GM12892 (cell line): ENCODE measurements around the gene CD28. TPM values are rescaled to one million over a fixed set of nuclear protein-coding genes. Genes with fewer than 3 reads are reported as not detected.
A peak's percentile ranks its signal among the peaks of the same experiment; 100 is the strongest.

ENCODE experiments used
- DNase-seq: peaks from one replicate; pipeline ENCODE4 v3.0.0; 2011; ENCODE audit not compliant: insufficient read length
- FAIRE-seq: peaks from 2 replicates; lab custom pipeline; 2011; peaks lifted over from hg19 to GRCh38; lab: Jason Lieb, UNC
- POLR2A ChIP-seq: IDR thresholded peaks from 2 replicates; pipeline ENCODE4 v1.6.1; 2011; ENCODE audit warnings: low read depth, low read length, control low read depth
- POLR2AphosphoS5 ChIP-seq: IDR thresholded peaks from 2 replicates; pipeline ENCODE4 v1.6.1; 2011; ENCODE audit warnings: low read depth, low read length, control low read depth
- TAF1 ChIP-seq: IDR thresholded peaks from 2 replicates; pipeline ENCODE4 v1.6.1; 2011; ENCODE audit warnings: low read depth, mild to moderate bottlenecking, control low read depth, low read length, borderline replicate concordance
- polyA plus RNA-seq: library from polyadenylated mRNA; unstranded; fragments of >200 nt; gene quantifications from one replicate; pipeline ENCODE4 v1.2.1, GENCODE V29; 2012; ENCODE audit warnings: missing spikeins, inconsistent platforms; ENCODE audit not compliant: missing spikeins

The CD28 gene
- 5.8 TPM for polyA plus RNA-seq

DNA sequence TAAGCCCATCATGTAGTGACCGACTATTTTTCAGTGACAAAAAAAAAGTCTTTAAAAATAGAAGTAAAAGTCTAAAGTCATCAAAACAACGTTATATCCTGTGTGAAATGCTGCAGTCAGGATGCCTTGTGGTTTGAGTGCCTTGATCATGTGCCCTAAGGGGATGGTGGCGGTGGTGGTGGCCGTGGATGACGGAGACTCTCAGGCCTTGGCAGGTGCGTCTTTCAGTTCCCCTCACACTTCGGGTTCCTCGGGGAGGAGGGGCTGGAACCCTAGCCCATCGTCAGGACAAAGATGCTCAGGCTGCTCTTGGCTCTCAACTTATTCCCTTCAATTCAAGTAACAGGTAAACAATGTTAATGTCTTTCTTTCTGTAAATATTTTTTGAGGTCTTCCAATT is at the start of gene CD28:
CD28 (plus strand) TSS at position 237 of the 400 bp plus-strand sequence; CDS start at position 295, 58 bp downstream.
- no peak for TF ChIP-seq POLR2A
- peak; percentile 71; the same call in 1 of the 2 replicates for TF ChIP-seq POLR2AphosphoS5
- FAIRE-seq: peak; percentile 98
- DNase-seq: peak; percentile 57

DNA sequence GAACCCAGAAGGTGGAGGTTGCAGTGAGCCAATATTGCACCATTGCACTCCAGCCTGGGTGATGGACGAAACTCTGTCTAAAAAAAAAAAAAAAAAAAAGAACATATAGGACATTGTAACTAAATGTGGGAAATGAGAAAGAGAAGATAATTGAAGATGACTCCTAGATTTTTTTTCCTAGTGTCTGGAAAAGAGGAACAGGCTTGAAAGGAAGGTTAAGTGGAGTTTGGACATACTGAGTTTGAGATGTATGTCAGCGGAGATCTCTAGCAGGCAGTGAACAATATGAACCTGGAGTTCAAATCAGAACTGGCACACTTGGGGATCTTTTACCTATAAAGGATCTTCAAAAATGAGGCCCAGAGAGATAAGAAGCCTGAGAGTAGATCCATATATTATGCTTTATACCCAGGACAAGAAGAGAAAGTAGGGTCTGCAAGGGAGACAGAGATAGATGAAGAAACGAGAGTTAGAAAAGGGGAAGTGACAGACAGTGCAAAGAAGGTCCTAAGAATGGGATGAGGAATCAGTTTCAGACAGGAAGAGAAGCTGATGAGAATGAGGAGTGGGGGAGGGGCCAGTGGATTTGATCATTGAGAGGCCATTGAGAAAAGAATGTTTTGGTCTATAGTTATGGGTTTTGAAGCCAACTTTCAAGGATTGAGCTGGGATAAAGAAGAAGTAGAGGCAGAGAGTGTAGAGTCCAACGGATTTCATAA is 46.9 kb upstream of the CD28 start:
- DNase-seq (peak; percentile 23), FAIRE-seq (peak; percentile 67)
- TF ChIP-seq TAF1 (no peak), POLR2AphosphoS5 (no peak), POLR2A (no peak)

- DNase-seq (no peak), FAIRE-seq (no peak)
- TF ChIP-seq POLR2A: no peak
- TF ChIP-seq POLR2AphosphoS5: no peak
- TF ChIP-seq TAF1: no peak
Observed at GRCh38 chr2:203660465-203660864, 46.0 kb upstream of the CD28 start.

DNA sequence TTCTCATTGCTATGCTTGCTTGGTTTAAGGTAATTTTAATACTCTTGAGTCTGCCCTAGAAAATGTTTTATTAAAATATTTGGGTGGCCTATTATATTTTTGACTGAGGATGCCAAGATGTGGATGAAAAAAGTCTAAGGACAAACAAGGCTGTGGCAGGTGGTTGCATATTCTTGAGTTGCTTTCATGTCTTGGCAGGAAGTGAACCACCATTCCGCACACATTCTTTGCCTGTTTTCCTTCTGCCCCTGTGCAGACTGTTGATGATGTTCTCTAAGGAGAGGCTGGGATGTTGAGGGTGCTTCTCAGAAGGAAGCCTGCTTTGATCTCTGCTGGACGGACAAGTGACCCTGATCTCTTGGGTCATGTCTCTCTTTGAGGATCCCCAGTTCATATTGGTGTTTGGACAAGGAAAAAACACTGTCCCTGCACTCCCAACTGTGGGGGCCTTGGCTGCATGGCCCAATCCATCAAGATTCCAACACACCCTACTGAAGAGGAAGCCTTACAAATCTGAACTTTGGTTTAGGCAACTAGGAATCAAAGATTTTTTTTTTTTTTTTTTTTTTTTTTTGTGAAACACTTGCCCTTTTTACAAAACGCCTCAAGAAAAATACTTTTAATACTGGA is 45.0 kb upstream of the CD28 start:
- no peak for TF ChIP-seq POLR2A
- TF ChIP-seq TAF1: no peak
- no peak for TF ChIP-seq POLR2AphosphoS5
- DNase-seq: no peak
- no peak for FAIRE-seq

DNA sequence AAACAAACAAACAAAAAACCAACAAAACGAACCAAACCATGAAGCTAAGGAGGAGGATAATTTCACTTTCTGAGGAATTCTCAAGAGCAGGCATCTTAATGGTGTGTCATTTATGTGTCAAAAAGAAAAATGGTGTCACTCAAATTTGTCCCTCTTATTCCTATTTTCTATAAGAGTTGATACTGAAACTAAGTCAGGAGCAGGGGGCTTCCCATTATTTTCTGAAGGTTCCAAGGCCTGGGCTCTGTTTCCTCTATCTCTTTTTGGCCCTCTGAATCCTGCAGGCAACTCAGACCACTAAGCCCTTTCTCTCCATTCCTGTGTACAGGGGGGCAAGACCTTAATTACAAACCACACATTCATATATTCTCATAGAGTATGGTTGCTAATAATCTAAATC is 44.0 kb upstream of the CD28 start:
- TF ChIP-seq POLR2AphosphoS5 (no peak), POLR2A (no peak), TAF1 (no peak)
- FAIRE-seq: no peak
- no peak for DNase-seq

GRCh38 chr2:203662951-203663350 is 43.5 kb upstream of the CD28 start:
- FAIRE-seq (no peak), DNase-seq (no peak)
- TF ChIP-seq POLR2AphosphoS5: no peak
- TF ChIP-seq TAF1: no peak
- no peak for TF ChIP-seq POLR2A

DNA sequence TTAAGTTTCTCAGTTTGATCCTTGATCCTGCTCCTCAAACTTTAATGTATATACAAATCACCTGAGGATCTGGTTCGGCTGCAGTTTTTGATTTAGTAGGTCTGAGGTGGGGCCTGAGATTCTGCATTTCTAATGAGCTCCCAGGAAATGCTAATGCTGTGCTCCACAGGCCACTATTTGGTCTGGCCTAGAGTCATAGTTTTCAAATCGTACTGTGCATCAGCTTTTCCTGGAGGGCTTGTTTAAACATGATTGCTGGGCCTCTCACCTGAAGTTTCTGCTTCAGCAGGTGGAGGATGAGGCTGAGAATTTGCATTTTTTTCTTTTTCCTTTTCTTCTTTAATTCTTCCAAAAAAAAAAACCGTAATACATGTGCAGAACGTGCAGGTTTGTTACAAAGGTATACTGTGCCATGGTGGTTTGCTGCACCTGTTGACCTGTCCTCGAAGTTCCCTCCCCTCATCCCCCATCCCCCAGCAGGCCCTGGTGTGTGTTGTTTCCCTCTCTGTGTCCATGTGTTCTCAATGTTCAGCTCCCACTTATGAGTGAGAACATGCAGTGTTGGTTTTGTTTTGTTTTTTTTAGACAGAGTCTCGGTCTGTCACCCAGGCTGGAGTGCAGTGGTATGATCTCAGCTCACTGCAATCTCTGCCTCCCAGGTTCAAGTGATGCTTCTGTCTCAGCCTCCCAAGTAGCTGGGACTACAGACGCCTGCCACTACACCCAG is 42.2 kb upstream of the CD28 start:
- FAIRE-seq (no peak), DNase-seq (no peak)
- TF ChIP-seq POLR2AphosphoS5: no peak
- no peak for TF ChIP-seq TAF1
- TF ChIP-seq POLR2A: no peak

- FAIRE-seq: no peak
- no peak for DNase-seq
- TF ChIP-seq TAF1 (no peak), POLR2AphosphoS5 (no peak)
Observed at GRCh38 chr2:203667838-203668237, 38.6 kb upstream of the CD28 start.

- TF ChIP-seq TAF1: no peak
- TF ChIP-seq POLR2AphosphoS5: no peak
- no peak for TF ChIP-seq POLR2A
- FAIRE-seq: no peak
- DNase-seq: no peak
Observed at GRCh38 chr2:203669820-203670219, 36.6 kb upstream of the CD28 start.

- TF ChIP-seq POLR2A: no peak
- no peak for TF ChIP-seq TAF1
- TF ChIP-seq POLR2AphosphoS5: no peak
- DNase-seq (no peak), FAIRE-seq (no peak)
Observed at GRCh38 chr2:203670939-203671338, 35.5 kb upstream of the CD28 start.

DNA sequence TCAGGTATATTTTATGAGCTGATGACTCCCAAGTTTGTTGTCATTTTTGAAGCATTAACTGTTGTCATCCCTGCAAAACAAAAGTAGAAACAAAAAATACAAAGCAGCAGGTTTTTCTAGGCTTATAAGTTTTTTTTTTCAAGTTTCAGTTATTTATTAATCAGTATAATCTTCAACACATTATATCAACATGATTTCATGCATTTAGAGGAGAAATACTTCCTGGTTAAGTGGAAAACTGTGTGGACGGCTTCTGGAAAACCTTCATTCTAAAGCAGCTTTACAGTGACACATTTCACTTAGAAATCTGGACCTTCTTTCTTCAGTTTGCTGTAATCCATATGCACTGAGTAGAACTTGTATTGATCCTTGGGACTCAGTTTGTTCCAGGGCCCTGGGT is 34.6 kb upstream of the CD28 start:
- no peak for DNase-seq

DNA sequence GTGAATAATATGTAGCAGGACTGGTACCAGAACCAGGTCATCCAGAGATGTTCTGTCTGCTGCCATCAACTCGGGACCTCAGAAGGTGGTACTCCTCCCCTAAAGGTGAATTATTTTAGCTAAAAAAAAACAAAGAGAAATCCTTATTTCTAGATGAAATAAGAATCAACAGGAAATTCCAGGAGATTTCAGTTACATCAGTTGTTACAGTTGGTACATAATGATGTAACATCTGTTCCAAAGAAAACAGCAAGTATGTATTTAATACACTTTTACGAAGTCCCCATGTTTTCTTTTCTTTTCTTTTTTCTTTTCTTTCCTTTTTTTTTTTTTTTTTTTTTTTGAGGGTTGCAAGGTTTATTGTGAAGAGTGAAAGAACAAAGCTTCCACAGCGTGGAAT is 33.6 kb upstream of the CD28 start:
- FAIRE-seq (no peak), DNase-seq (no peak)
- TF ChIP-seq TAF1 (no peak), POLR2AphosphoS5 (no peak), POLR2A (no peak)

More for the DNA sequence above, 34.6 kb upstream of the CD28 start:
- no peak for TF ChIP-seq TAF1
- TF ChIP-seq POLR2A: no peak
- no peak for TF ChIP-seq POLR2AphosphoS5
- FAIRE-seq: no peak
